ENCODE data around the gene CD244. TPM values are rescaled to one million over a fixed set of nuclear protein-coding genes. Genes with fewer than 3 reads are reported as not detected.
"Not testable (repeated sequence)": the region's sequence is repeated elsewhere in the genome, so short reads cannot be mapped to it uniquely, and the experiment has no call there.

CD244 gene
- total and polyA plus RNA-seq, 8 donors, result 0.43 to 3.7 (median 0.82) TPM

DNA sequence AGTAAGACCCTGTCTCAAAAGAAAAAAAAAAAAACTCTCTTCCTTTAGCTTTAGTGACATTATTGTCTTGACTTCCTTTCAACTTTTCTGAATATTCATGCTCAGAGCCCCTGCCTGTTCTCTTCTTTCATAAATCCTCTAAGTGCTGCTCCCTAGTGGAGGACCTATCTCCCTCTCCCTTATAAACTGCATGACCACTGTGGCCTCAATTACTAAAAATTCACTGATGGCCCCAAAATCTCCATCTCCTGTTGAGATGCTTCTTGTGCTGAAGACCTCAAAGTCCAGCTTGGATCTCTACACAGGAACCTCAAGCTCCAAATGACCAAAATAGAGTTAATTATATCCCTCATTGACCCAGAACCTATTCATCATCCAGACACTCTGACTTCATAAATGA, 14.5 kb upstream of the CD244 start:
- TF ChIP-seq, protein P1, sequence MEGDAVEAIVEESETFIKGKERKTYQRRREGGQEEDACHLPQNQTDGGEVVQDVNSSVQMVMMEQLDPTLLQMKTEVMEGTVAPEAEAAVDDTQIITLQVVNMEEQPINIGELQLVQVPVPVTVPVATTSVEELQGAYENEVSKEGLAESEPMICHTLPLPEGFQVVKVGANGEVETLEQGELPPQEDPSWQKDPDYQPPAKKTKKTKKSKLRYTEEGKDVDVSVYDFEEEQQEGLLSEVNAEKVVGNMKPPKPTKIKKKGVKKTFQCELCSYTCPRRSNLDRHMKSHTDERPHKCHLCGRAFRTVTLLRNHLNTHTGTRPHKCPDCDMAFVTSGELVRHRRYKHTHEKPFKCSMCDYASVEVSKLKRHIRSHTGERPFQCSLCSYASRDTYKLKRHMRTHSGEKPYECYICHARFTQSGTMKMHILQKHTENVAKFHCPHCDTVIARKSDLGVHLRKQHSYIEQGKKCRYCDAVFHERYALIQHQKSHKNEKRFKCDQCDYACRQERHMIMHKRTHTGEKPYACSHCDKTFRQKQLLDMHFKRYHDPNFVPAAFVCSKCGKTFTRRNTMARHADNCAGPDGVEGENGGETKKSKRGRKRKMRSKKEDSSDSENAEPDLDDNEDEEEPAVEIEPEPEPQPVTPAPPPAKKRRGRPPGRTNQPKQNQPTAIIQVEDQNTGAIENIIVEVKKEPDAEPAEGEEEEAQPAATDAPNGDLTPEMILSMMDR (IDR thresholded peaks at IDR 0.05), result peak in 1 of 2 donors; percentile 11
- intact Hi-C loops (cut with DNase I), result no loop called here
- H3K4me1 ChIP-seq, result peaks cover 0 to 9% of the 10 kb centered on the region in 2 donors
- no peak overlapping the region for H3K27ac ChIP-seq
- H3K27me3 ChIP-seq, result peaks cover 0 to 6% of the 10 kb centered on the region in 2 donors
- DNase-seq, result no peak
- no peak overlapping the region for H3K4me3 ChIP-seq
- ATAC-seq, result no peak
- H3K9me3 ChIP-seq, result no peaks in the 10 kb centered on the region
- no peaks in the 10 kb centered on the region for H3K36me3 ChIP-seq

GRCh38 chr1:160876311-160876710, 13.6 kb upstream of the CD244 start:
- TF ChIP-seq, protein P1 (IDR thresholded peaks at IDR 0.05), result no peak
- Histone ChIP-seq H3K9me3 (no peaks in the 10 kb centered on the region), H3K36me3 (no peaks in the 10 kb centered on the region), H3K27ac (peak overlapping the region in 1 of 2 donors; percentile 35), H3K27me3 (peaks cover 0 to 6% of the 10 kb centered on the region in 2 donors), H3K4me1 (peaks cover 0 to 9% of the 10 kb centered on the region in 2 donors), H3K4me3 (no peak overlapping the region)
- intact Hi-C loops (cut with DNase I), result no loop called here
- ATAC-seq (peak; percentile 41), DNase-seq (no peak)

DNA sequence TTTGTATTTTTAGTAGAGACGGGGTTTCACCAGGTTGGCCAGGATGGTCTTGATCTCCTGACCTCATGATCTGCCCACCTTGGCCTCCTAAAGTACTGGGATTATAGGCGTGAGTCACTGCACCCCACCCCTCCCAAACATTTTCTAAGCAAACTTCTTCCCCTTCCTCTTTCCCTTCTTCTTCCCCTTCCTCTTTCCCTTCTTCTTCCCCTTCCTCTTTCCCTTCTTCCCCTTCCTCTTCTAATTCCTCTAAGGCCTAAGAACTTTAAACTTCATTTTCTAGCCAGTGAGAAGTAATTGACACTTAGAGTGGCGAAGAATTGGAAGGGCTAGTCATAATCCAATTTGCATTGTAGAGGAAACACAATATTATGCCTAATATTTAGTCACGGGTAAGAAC, 12.9 kb upstream of the CD244 start:
- DNase-seq, result not testable (repeated sequence)

GRCh38 chr1:160874935-160875334, 12.2 kb upstream of the CD244 start:
- intact Hi-C loops (cut with DNase I), result no loop called here
- Histone ChIP-seq H3K36me3 (no peaks in the 10 kb centered on the region), H3K9me3 (no peaks in the 10 kb centered on the region), H3K4me3 (no peak overlapping the region), H3K27me3 (peaks cover 0 to 6% of the 10 kb centered on the region in 2 donors), H3K4me1 (peaks cover 0 to 9% of the 10 kb centered on the region in 2 donors), H3K27ac (no peak overlapping the region)
- ATAC-seq (no peak), DNase-seq (no peak)
- TF ChIP-seq, protein P1 (IDR thresholded peaks at IDR 0.05), result no peak

More for the DNA sequence above, 12.9 kb upstream of the CD244 start:
- H3K9me3 ChIP-seq; H3K36me3 ChIP-seq; intact Hi-C loops (cut with DNase I); ATAC-seq; H3K4me1 ChIP-seq; H3K4me3 ChIP-seq; H3K27me3 ChIP-seq: not testable (repeated sequence)
- peak overlapping the region in 1 of 2 donors; percentile 35 for H3K27ac ChIP-seq

DNA sequence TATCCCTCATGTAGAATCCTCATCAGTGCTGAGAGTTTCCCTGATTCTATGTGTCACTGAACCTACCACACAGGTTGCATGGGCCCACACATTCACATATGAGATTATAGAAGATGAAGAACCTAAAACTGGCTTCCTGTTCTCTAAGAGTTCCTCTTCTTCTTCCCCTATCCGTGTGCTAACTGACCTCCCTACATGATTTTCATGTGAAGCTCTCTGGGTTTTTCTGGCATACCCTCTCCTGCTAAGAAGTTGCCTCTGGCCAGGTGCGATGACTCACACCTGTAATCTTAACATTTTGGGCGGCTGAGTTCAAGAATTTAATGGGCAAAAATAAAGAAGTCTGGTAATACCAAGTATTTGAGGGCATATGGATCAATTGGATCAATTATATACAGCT, 5.5 kb upstream of the CD244 start:
- H3K9me3 ChIP-seq, result no peaks in the 10 kb centered on the region
- H3K27ac ChIP-seq, result peak overlapping the region in 1 of 2 donors; percentile 13
- DNase-seq (no peak), ATAC-seq (no peak)
- peaks cover 0 to 15% of the 10 kb centered on the region in 2 donors for H3K4me1 ChIP-seq
- H3K4me3 ChIP-seq, result no peak overlapping the region
- intact Hi-C loops (cut with DNase I), result no loop called here
- TF ChIP-seq, protein P1 (IDR thresholded peaks at IDR 0.05), result no peak
- no peaks in the 10 kb centered on the region for H3K36me3 ChIP-seq
- peaks cover 0 to 6% of the 10 kb centered on the region in 2 donors for H3K27me3 ChIP-seq

DNA sequence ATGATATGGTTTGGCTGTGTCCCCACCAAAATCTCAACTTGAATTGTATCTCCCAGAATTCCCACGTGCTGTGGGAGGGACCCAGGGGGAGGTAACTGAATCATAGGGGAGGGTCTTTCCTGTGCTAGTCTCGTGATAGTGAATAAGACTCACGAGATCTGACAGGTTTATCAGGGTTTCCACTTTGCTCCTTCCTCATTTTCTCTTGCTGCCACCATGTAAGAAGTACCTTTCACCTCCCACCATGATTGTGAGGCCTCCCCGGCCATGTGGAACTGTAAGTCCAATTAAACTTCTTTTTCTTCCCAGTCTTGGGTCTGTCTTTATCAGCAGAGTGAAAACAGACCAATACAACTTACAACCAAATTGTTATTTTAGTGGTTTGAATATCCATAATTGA, 5.0 kb upstream of the CD244 start:
- DNase-seq; ATAC-seq; H3K4me3 ChIP-seq; H3K9me3 ChIP-seq; H3K36me3 ChIP-seq; H3K27me3 ChIP-seq; intact Hi-C loops (cut with DNase I): not testable (repeated sequence)
- peaks cover 0 to 20% of the 10 kb centered on the region in 2 donors for H3K4me1 ChIP-seq
- peak overlapping the region in 1 of 2 donors; percentile 13 for H3K27ac ChIP-seq

Data from left lung (tissue), 10 donors.